H9 (cell line): ENCODE results near the gene PBX1. TPM values are rescaled to one million over a fixed set of nuclear protein-coding genes. Genes with fewer than 3 reads are reported as not detected.

Source experiments
- DNase-seq: peaks from one replicate; pipeline ENCODE4 v3.0.0-alpha.2; 2017
- H2AFZ ChIP-seq: one replicate; pipeline ENCODE4 v1.6.1; 2013; ENCODE audit warnings: mild to moderate bottlenecking, low read length, control low read depth, moderate library complexity
- H2AK5ac ChIP-seq: 2 replicates; pipeline ENCODE4 v1.6.1; 2013; ENCODE audit warnings: low read length, control low read depth, mixed read lengths; ENCODE audit not compliant: insufficient read length
- H2BK120ac ChIP-seq: one replicate; pipeline ENCODE4 v1.6.1; 2013; ENCODE audit warnings: low read depth, mild to moderate bottlenecking, low read length, control low read depth, inconsistent platforms; ENCODE audit not compliant: poor library complexity, severe bottlenecking
- H2BK12ac ChIP-seq: 2 replicates; pipeline ENCODE4 v1.6.1; 2013; ENCODE audit warnings: low read length, control low read depth, mixed read lengths, low read depth; ENCODE audit not compliant: insufficient read length
- H2BK15ac ChIP-seq: 2 replicates; pipeline ENCODE4 v1.6.1; 2013; ENCODE audit warnings: low read depth, low read length, control low read depth
- H2BK20ac ChIP-seq: one replicate; pipeline ENCODE4 v1.6.1; 2013; ENCODE audit warnings: low read depth, mild to moderate bottlenecking, low read length, control low read depth, inconsistent platforms; ENCODE audit not compliant: poor library complexity, severe bottlenecking
- H2BK5ac ChIP-seq: 2 replicates; pipeline ENCODE4 v1.6.1; 2013; ENCODE audit warnings: low read length, control low read depth, mixed read lengths; ENCODE audit not compliant: insufficient read length
- H3K14ac ChIP-seq: 2 replicates; pipeline ENCODE4 v1.6.1; 2013; ENCODE audit warnings: low read length, control low read depth; ENCODE audit not compliant: insufficient read depth
- H3K18ac ChIP-seq: 2 replicates; pipeline ENCODE4 v1.6.1; 2013; ENCODE audit warnings: low read depth, mild to moderate bottlenecking, mixed read lengths, low read length, control low read depth; ENCODE audit not compliant: insufficient read length
- H3K23ac ChIP-seq: 2 replicates; pipeline ENCODE4 v1.6.1; 2013; ENCODE audit warnings: low read length, control low read depth, mixed read lengths, low read depth; ENCODE audit not compliant: insufficient read length
- H3K23me2 ChIP-seq: 2 replicates; pipeline ENCODE4 v1.6.1; 2013; ENCODE audit warnings: low read depth, mild to moderate bottlenecking, mixed read lengths, low read length, control low read depth; ENCODE audit not compliant: insufficient read length, poor library complexity, severe bottlenecking
- H3K27ac ChIP-seq: 2 replicates; pipeline ENCODE4 v1.5.1; 2013; ENCODE audit warnings: low read length, control low read depth, mixed read lengths, low read depth; ENCODE audit not compliant: insufficient read length
- H3K27me3 ChIP-seq: 2 replicates; pipeline ENCODE4 v1.6.1; 2013; ENCODE audit warnings: low read length, control low read depth, inconsistent platforms; ENCODE audit not compliant: insufficient read depth
- H3K4ac ChIP-seq: 2 replicates; pipeline ENCODE4 v1.6.1; 2013; ENCODE audit warnings: low read depth, mild to moderate bottlenecking, control low read depth, inconsistent platforms, low read length, moderate library complexity
- H3K4me1 ChIP-seq: 2 replicates; pipeline ENCODE4 v1.6.1; 2013; ENCODE audit warnings: low read length, control low read depth, inconsistent platforms; ENCODE audit not compliant: insufficient read depth
- H3K4me2 ChIP-seq: 2 replicates; pipeline ENCODE4 v1.6.1; 2013; ENCODE audit warnings: low read length, control low read depth, mixed read lengths; ENCODE audit not compliant: insufficient read length, insufficient read depth
- H3K56ac ChIP-seq: 2 replicates; pipeline ENCODE4 v1.6.1; 2013; ENCODE audit warnings: low read depth, mild to moderate bottlenecking, mixed read lengths, low read length, control low read depth; ENCODE audit not compliant: insufficient read length
- H3K79me1 ChIP-seq: 2 replicates; pipeline ENCODE4 v1.6.1; 2013; ENCODE audit warnings: low read depth, mild to moderate bottlenecking, moderate library complexity, low read length, control low read depth, inconsistent platforms; ENCODE audit not compliant: insufficient read depth, poor library complexity, severe bottlenecking
- H3K79me2 ChIP-seq: 2 replicates; pipeline ENCODE4 v1.6.1; 2013; ENCODE audit warnings: low read length, control low read depth, inconsistent platforms; ENCODE audit not compliant: insufficient read depth
- H3K9ac ChIP-seq: 2 replicates; pipeline ENCODE4 v1.6.1; 2013; ENCODE audit warnings: low read length, control low read depth, mixed read lengths; ENCODE audit not compliant: insufficient read length; ENCODE audit errors: extremely low read depth
- H3K9me3 ChIP-seq: one replicate; pipeline ENCODE4 v1.6.1; 2013; ENCODE audit warnings: low read depth, low read length, inconsistent platforms; ENCODE audit not compliant: control insufficient read depth
- H3T11ph ChIP-seq: one replicate; pipeline ENCODE4 v1.6.1; 2013; ENCODE audit warnings: mild to moderate bottlenecking, low read length, control low read depth, inconsistent platforms
- H4K20me1 ChIP-seq: one replicate; pipeline ENCODE4 v1.6.1; 2013; ENCODE audit not compliant: control insufficient read depth, insufficient read length, insufficient read depth
- H4K5ac ChIP-seq: 2 replicates; pipeline ENCODE4 v1.6.1; 2013; ENCODE audit warnings: low read depth, mild to moderate bottlenecking, mixed read lengths, low read length, control low read depth; ENCODE audit not compliant: insufficient read length
- H4K8ac ChIP-seq: replicated peaks from 2 replicates; pipeline ENCODE4 v1.6.1; 2013; ENCODE audit warnings: low read length, control low read depth, mixed read lengths, low read depth; ENCODE audit not compliant: insufficient read length
- H4K91ac ChIP-seq: 2 replicates; pipeline ENCODE4 v1.6.1; 2013; ENCODE audit warnings: low read depth, mild to moderate bottlenecking, moderate library complexity, mixed read lengths, low read length, control low read depth; ENCODE audit not compliant: insufficient read length
- H3K27ac Mint-ChIP-seq, 3 experiments: 2 replicates in 2 of 3; 3 replicates in 1 of 3; pipeline ENCODE4 v1.8.0; 2020 to 2021; ENCODE audit warnings: mixed read lengths in 3 of 3, mild to moderate bottlenecking in 1 of 3, moderate library complexity in 1 of 3
- H3K27me3 Mint-ChIP-seq: 2 replicates; pipeline ENCODE4 v1.8.0; 2021; ENCODE audit warnings: low read depth, mild to moderate bottlenecking, moderate library complexity, mixed read lengths
- H3K36me3 Mint-ChIP-seq, 3 experiments: 2 replicates in 2 of 3; 3 replicates in 1 of 3; pipeline ENCODE4 v1.8.0; 2020 to 2021; ENCODE audit warnings: low read depth in 3 of 3, mixed read lengths in 3 of 3; ENCODE audit not compliant: insufficient read depth in 1 of 3
- H3K4me1 Mint-ChIP-seq, 2 experiments: 2 replicates each; pipeline ENCODE4 v1.8.0; 2020; ENCODE audit warnings: mixed read lengths in 2 of 2
- H3K4me3 Mint-ChIP-seq, 2 experiments: 2 replicates in 1 of 2; 3 replicates in 1 of 2; pipeline ENCODE4 v1.8.0; 2020 to 2021; ENCODE audit warnings: mild to moderate bottlenecking in 2 of 2, mixed read lengths in 2 of 2, moderate library complexity in 1 of 2
- H3K9me3 Mint-ChIP-seq, 2 experiments: 2 replicates in 1 of 2; 3 replicates in 1 of 2; pipeline ENCODE4 v1.8.0; 2020; ENCODE audit warnings: mild to moderate bottlenecking in 2 of 2, mixed read lengths in 2 of 2, moderate library complexity in 1 of 2
- WGBS: extraction: QIAGEN DNeasy Blood & Tissue Kit; methylation state at CpG from one replicate; pipeline ENCODE4 v1.1.7; 2013; ENCODE audit warnings: missing lambda C conversion rate, low lambda C conversion rate, mixed read lengths; ENCODE audit not compliant: insufficient read length; ENCODE audit errors: extremely low coverage; 5-methylcytosine and 5-hydroxymethylcytosine counted together
- total RNA-seq: library from RNA; stranded (reverse); gene quantifications from 2 replicates; pipeline ENCODE4 v1.2.1, GENCODE V29; 2021
- TF ChIP-seq, protein P1 (sequence below): fragments of 200-600 bp; sonication (generic); conservative IDR thresholded peaks from 3 replicates; pipeline ENCODE4 v1.8.0; 2021; ENCODE audit warnings: antibody characterized with exemption, mild to moderate bottlenecking

PBX1 gene
- total RNA-seq, 1 experiment from 2014 or later: 142 TPM

DNA sequence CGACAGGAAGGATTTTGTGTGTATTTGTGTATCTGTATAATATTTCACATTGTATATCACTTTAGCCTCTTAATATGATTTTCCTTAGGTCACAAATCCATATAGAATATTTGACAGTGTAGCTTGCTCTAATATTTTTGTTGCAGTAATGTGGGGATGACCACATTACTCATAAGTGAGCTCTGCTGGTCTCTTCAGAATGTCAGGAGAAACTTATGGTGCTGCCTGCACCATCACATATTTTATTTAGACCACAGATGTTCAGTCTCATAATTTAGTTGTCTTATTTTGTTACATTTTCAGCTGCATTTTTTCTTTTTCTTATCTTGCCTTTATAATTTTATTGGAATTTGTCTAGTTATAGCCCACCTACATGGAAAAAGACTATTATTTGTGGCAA, 205.3 kb downstream of the PBX1 start:
- DNase-seq: no peak
- H3K4me1 Mint-ChIP-seq: peaks cover 10 to 15% of the 10 kb centered on the region in 2 experiments

More for the DNA sequence above, 205.3 kb downstream of the PBX1 start:
- Histone ChIP-seq H3K14ac (no peak overlapping the region), H2BK12ac (no peak overlapping the region), H3K18ac (no peak overlapping the region), H2BK15ac (no peak overlapping the region), H3K79me1 (no peaks in the 10 kb centered on the region), H3K56ac (no peak overlapping the region), H3K79me2 (no peaks in the 10 kb centered on the region), H3K23ac (no peak overlapping the region), H3K27ac (no peak overlapping the region), H2BK120ac (no peak overlapping the region), H4K5ac (no peak overlapping the region), H3K27me3 (no peaks in the 10 kb centered on the region), H4K20me1 (no peaks in the 10 kb centered on the region), H2AK5ac (no peak overlapping the region), H3K9ac (no peak overlapping the region), H2BK20ac (no peak overlapping the region), H3K9me3 (no peaks in the 10 kb centered on the region), H3T11ph (no peak overlapping the region), H2AFZ (no peak overlapping the region), H3K23me2 (no peaks in the 10 kb centered on the region), H3K4me1 (no peaks in the 10 kb centered on the region), H3K4me2 (no peak overlapping the region), H4K91ac (no peak overlapping the region), H2BK5ac (no peak overlapping the region), H3K4ac (no peak overlapping the region), H4K8ac (no peak overlapping the region)
- Mint-ChIP-seq H3K4me3 (no peak overlapping the region), H3K36me3 (peaks cover 3 to 10% (median 6%) of the 10 kb centered on the region in 3 experiments; a peak in 6 of 7 replicates), H3K9me3 (no peaks in the 10 kb centered on the region), H3K27ac (no peak overlapping the region), H3K27me3 (no peaks in the 10 kb centered on the region)
- no CpG with 5 or more reads among the region's 1 CpG for WGBS
- TF ChIP-seq, protein P1, sequence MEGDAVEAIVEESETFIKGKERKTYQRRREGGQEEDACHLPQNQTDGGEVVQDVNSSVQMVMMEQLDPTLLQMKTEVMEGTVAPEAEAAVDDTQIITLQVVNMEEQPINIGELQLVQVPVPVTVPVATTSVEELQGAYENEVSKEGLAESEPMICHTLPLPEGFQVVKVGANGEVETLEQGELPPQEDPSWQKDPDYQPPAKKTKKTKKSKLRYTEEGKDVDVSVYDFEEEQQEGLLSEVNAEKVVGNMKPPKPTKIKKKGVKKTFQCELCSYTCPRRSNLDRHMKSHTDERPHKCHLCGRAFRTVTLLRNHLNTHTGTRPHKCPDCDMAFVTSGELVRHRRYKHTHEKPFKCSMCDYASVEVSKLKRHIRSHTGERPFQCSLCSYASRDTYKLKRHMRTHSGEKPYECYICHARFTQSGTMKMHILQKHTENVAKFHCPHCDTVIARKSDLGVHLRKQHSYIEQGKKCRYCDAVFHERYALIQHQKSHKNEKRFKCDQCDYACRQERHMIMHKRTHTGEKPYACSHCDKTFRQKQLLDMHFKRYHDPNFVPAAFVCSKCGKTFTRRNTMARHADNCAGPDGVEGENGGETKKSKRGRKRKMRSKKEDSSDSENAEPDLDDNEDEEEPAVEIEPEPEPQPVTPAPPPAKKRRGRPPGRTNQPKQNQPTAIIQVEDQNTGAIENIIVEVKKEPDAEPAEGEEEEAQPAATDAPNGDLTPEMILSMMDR: no peak
